Measurements from ENCODE around the gene ATL1. TPM values are rescaled to one million over a fixed set of nuclear protein-coding genes. Genes with fewer than 3 reads are reported as not detected.

ATL1 gene
- total RNA-seq (2016; rRNA removed; fragmentation: Illumina TruSeq; extraction: Trizol) (0.45 and 0.60 TPM in 2 replicates), polyA plus RNA-seq (2011; rRNA removed) (0.65 and 0.71 TPM in 2 replicates), polyA minus RNA-seq (2011; rRNA and poly(A)+ RNA removed; ENCODE audit: low replicate concordance) (0.33 and 3.5 TPM in 2 replicates), Bru-seq, nascent RNA (percentile 33 among the genes with signal in this experiment), BruChase-seq, experiment 1, labeled RNA remaining after a 6-hour chase (percentile 24 among the genes with signal in this experiment), BruChase-seq, experiment 2, labeled RNA remaining after a 2-hour chase (percentile 26 among the genes with signal in this experiment)
- total RNA-seq (2016; cell fraction: cytosol; rRNA removed; fragmentation: Illumina TruSeq; extraction: Trizol; ENCODE audit: low read depth) = 0.18 and 0.61 TPM in 2 replicates
- total RNA-seq (2016; cell fraction: insoluble cytoplasmic fraction; rRNA removed; fragmentation: Illumina TruSeq; extraction: Trizol) = 0.54 and 0.85 TPM in 2 replicates
- total RNA-seq (2016; cell fraction: membrane; rRNA removed; fragmentation: Illumina TruSeq; extraction: Trizol) = 0.31 and 0.46 TPM in 2 replicates
- total RNA-seq (2016; cell fraction: nucleus; rRNA removed; fragmentation: Illumina TruSeq; extraction: Trizol) = 0.75 and 0.85 TPM in 2 replicates
- 0.43 and 1.1 TPM in 2 replicates for polyA plus RNA-seq (2011; cell fraction: cytosol; rRNA removed)
- polyA plus RNA-seq (2011; cell fraction: nucleus; rRNA removed) = 0.31 and 0.35 TPM in 2 replicates
- polyA plus RNA-seq (2012) = 0.79 and 1.1 TPM in 2 replicates
- 0.08 TPM in 1 of 2 replicates, not detected in the other for polyA plus RNA-seq (2016; cell fraction: cytosol; fragmentation: Illumina TruSeq; extraction: Trizol; ENCODE audit: low read depth)
- polyA plus RNA-seq (2016; cell fraction: insoluble cytoplasmic fraction; fragmentation: Illumina TruSeq; extraction: Trizol; ENCODE audit: low read depth) = 0.56 and 0.61 TPM in 2 replicates
- 0.14 and 0.19 TPM in 2 replicates for polyA plus RNA-seq (2016; cell fraction: membrane; fragmentation: Illumina TruSeq; extraction: Trizol; ENCODE audit: low read depth)
- polyA plus RNA-seq (2016; cell fraction: nucleus; fragmentation: Illumina TruSeq; extraction: Trizol; ENCODE audit: insufficient read depth, low read depth) = 0.72 and 0.83 TPM in 2 replicates
- 1.2 and 1.4 TPM in 2 replicates for polyA minus RNA-seq (2011; cell fraction: cytosol; rRNA and poly(A)+ RNA removed)
- 1.4 and 1.9 TPM in 2 replicates for polyA minus RNA-seq (2011; cell fraction: nucleus; rRNA and poly(A)+ RNA removed)
- long read RNA-seq, experiment 1, partial matches to known transcripts = 0 of 1 reads
- long read RNA-seq, experiment 1, other reads (novel, unspliced or antisense) = 0 of 1 reads
- long read RNA-seq, experiment 2, partial matches to known transcripts = 0 of 2 reads
- long read RNA-seq, experiment 2, other reads (novel, unspliced or antisense) = 1 of 2 reads

DNA sequence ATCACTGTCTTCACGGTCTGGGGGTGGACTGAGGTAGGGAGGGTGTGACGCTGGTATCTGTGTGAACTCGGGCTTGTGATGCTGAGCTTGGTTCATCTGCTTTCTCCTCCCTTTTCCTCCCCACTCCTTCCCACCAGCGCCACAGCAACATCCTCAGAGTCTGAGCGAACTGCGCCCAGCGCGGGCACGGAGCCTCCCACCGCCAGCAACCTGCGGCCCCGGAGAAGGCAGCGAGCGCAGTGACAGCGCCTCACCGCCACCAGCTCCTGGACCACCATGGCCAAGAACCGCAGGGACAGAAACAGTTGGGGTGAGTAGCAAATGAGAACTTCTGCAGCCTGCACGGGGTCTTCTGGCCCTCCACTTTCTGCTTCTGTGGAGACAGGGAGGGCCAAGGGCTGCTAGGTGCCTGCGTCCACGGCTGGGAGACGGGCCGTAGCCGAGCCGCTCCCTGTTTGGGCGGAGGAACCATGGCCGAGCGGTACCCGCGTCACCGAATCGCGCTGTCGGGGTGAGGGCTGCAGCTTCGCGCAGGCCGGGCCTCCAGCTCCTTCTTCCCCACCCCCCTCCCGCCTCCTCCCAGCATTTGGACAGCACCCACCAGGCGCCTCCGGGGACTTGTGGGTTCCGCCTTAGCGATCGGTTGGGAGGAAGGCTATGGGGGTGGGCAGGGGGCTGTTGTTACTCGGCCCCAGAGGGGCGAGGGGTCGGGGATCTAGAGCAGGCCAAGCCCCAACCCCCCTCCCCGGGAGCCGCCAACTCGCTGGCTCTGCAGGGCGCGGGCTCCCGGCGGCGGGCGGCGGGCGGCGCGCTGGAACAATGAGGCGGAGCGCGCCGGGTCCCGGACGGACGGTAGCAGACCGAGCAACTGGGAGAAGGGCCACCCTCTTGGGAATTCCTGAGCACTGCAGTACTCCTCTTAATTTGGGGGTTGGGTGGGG, at the start of gene ATL1:
TSS of gene ATL1 (plus strand) at position 156 of the 941 bp plus-strand sequence. CDS start at position 277, 121 bp downstream.
- DNase-seq (ENCODE audit: low spot score) (no peak), ATAC-seq (peak; percentile 92), FAIRE-seq (no peak)
- Histone ChIP-seq H3K27me3 (ENCODE audit: control insufficient read depth in 1 of 2, insufficient read depth in 2 of 2, low read length in 2 of 2) (peaks cover 1 to 27% of the 10 kb centered on the region in 2 experiments), H3K9me3 (ENCODE audit: low read length) (no peaks in the 10 kb centered on the region), H3K4me2 (ENCODE audit: low read depth, low read length) (peak within 1 kb of the TSS; percentile 87), H4K20me1 (ENCODE audit: insufficient read depth, low read length) (no peaks in the 10 kb centered on the region), H2AFZ (ENCODE audit: low read length) (no peak within 1 kb of the TSS), H3K79me2 (ENCODE audit: insufficient read depth, low read length) (no peaks in the 10 kb centered on the region), H3K9ac (ENCODE audit: insufficient read depth, low read depth, low read length) (0 out of 2 replicates have a peak within 1 kb of the TSS, but pooled peaks have one; percentile 9), H3K27ac (ENCODE audit: extremely low read length, insufficient read depth, low read length) (no peak within 1 kb of the TSS), H3K4me1 (ENCODE audit: insufficient read depth, low read length) (peaks cover 9% of the 10 kb centered on the region), H3K4me3 (replicated peaks in 1 of 3; ENCODE audit: insufficient read depth in 1 of 3, low read depth in 2 of 3, low read length in 3 of 3) (peak within 1 kb of the TSS; percentile 57 to 74 (median 68)), H3K36me3 (replicated peaks in 1 of 2; ENCODE audit: control insufficient read depth in 1 of 2, insufficient read depth in 2 of 2, low read length in 2 of 2) (no peaks in the 10 kb centered on the region)
- intact Hi-C loops (cut with micrococcal nuclease; ENCODE audit: unreplicated experiment) (no loop called here), in situ Hi-C loops (cut with HindIII; ENCODE audit: extremely low pct_ligation_motif_present, low pct_unique_long_range_greater_than_20kb) (no loop called here)
- ChIA-PET POLR2A (no interaction called here), CTCF (ENCODE audit: low intra/inter-chr PET ratio, low total read pairs) (no interaction called here)
- WGBS (ENCODE audit: low lambda C conversion rate) = 0% methylated on average over 28 of the region's 66 CpGs
- no TSS peak for BruUV-seq (replicated peaks)
- TF ChIP-seq, protein P1, sequence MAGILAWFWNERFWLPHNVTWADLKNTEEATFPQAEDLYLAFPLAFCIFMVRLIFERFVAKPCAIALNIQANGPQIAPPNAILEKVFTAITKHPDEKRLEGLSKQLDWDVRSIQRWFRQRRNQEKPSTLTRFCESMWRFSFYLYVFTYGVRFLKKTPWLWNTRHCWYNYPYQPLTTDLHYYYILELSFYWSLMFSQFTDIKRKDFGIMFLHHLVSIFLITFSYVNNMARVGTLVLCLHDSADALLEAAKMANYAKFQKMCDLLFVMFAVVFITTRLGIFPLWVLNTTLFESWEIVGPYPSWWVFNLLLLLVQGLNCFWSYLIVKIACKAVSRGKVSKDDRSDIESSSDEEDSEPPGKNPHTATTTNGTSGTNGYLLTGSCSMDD (CRISPR knock-in tag; IDR thresholded peaks at IDR 0.05) = no peak
- TF ChIP-seq ZNF446 (CRISPR knock-in tag; IDR thresholded peaks at IDR 0.05) = no peak
- TF ChIP-seq, protein P2, sequence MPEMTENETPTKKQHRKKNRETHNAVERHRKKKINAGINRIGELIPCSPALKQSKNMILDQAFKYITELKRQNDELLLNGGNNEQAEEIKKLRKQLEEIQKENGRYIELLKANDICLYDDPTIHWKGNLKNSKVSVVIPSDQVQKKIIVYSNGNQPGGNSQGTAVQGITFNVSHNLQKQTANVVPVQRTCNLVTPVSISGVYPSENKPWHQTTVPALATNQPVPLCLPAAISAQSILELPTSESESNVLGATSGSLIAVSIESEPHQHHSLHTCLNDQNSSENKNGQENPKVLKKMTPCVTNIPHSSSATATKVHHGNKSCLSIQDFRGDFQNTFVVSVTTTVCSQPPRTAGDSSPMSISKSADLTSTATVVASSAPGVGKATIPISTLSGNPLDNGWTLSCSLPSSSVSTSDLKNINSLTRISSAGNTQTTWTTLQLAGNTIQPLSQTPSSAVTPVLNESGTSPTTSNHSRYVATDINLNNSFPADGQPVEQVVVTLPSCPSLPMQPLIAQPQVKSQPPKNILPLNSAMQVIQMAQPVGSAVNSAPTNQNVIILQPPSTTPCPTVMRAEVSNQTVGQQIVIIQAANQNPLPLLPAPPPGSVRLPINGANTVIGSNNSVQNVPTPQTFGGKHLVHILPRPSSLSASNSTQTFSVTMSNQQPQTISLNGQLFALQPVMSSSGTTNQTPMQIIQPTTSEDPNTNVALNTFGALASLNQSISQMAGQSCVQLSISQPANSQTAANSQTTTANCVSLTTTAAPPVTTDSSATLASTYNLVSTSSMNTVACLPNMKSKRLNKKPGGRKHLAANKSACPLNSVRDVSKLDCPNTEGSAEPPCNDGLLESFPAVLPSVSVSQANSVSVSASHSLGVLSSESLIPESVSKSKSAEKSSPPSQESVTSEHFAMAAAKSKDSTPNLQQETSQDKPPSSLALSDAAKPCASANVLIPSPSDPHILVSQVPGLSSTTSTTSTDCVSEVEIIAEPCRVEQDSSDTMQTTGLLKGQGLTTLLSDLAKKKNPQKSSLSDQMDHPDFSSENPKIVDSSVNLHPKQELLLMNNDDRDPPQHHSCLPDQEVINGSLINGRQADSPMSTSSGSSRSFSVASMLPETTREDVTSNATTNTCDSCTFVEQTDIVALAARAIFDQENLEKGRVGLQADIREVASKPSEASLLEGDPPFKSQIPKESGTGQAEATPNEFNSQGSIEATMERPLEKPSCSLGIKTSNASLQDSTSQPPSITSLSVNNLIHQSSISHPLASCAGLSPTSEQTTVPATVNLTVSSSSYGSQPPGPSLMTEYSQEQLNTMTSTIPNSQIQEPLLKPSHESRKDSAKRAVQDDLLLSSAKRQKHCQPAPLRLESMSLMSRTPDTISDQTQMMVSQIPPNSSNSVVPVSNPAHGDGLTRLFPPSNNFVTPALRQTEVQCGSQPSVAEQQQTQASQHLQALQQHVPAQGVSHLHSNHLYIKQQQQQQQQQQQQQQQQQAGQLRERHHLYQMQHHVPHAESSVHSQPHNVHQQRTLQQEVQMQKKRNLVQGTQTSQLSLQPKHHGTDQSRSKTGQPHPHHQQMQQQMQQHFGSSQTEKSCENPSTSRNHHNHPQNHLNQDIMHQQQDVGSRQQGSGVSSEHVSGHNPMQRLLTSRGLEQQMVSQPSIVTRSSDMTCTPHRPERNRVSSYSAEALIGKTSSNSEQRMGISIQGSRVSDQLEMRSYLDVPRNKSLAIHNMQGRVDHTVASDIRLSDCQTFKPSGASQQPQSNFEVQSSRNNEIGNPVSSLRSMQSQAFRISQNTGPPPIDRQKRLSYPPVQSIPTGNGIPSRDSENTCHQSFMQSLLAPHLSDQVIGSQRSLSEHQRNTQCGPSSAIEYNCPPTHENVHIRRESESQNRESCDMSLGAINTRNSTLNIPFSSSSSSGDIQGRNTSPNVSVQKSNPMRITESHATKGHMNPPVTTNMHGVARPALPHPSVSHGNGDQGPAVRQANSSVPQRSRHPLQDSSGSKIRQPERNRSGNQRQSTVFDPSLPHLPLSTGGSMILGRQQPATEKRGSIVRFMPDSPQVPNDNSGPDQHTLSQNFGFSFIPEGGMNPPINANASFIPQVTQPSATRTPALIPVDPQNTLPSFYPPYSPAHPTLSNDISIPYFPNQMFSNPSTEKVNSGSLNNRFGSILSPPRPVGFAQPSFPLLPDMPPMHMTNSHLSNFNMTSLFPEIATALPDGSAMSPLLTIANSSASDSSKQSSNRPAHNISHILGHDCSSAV (CRISPR knock-in tag; IDR thresholded peaks at IDR 0.05; ENCODE audit: borderline replicate concordance) = no peak
- TF ChIP-seq RBM22 (optimal IDR thresholded peaks at IDR 0.05; ENCODE audit: low read length) = no peak
- TF ChIP-seq MIER2 (CRISPR knock-in tag; IDR thresholded peaks at IDR 0.05) = peak; percentile 75; the same call in 1 of the 2 replicates
- no peak for TF ChIP-seq NR2F6 (IDR thresholded peaks at IDR 0.05)
- no peak for TF ChIP-seq NR2F6 (CRISPR knock-in tag; IDR thresholded peaks at IDR 0.05)
- TF ChIP-seq SMAD3 (CRISPR knock-in tag; IDR thresholded peaks at IDR 0.05) = no peak
- peak; percentile 91 for TF ChIP-seq HNRNPLL (IDR thresholded peaks at IDR 0.05; ENCODE audit: low read depth, low read length, poor library complexity, severe bottlenecking)

Data from HepG2 (cell line).